Stomach (tissue), 9 donors: ENCODE measurements around the gene FCHO2. TPM values are rescaled to one million over a fixed set of nuclear protein-coding genes. Genes with fewer than 3 reads are reported as not detected.

ENCODE experiments used
- DNase-seq, 2 donors: peaks; one replicate each; pipeline versions ENCODE4 v3.0.0 to v3.0.0-alpha.2; 2013 to 2019
- H3K27ac ChIP-seq, 5 donors: fragments of 200-600 bp in 4 of 5; sonication (generic) in 4 of 5; one replicate each; pipeline ENCODE4 v1.5.1; 2013 to 2019; ENCODE audit warnings: mild to moderate bottlenecking in 1 of 5, moderate library complexity in 1 of 5
- H3K27me3 ChIP-seq, 3 donors: fragments of 200-600 bp; sonication (generic); one replicate each; pipeline ENCODE4 v1.5.1; 2017 to 2019; ENCODE audit warnings: mixed run types in 1 of 3
- H3K36me3 ChIP-seq, 4 donors: fragments of 200-600 bp; sonication (generic); 1 replicate in 3 of 4; 2 replicates in 1 of 4; pipeline ENCODE4 v1.5.1; 2016 to 2019
- H3K4me1 ChIP-seq, 4 donors: fragments of 200-600 bp; sonication (generic); one replicate each; pipeline ENCODE4 v1.5.1; 2016 to 2019
- H3K4me3 ChIP-seq, 4 donors: fragments of 200-600 bp; sonication (generic) in 3 of 4; one replicate each; pipeline ENCODE4 v1.5.1; 2016 to 2019; ENCODE audit warnings: mild to moderate bottlenecking in 1 of 4
- H3K9me3 ChIP-seq, 4 donors: fragments of 200-600 bp; sonication (generic); one replicate each; pipeline ENCODE4 v1.5.1; 2016 to 2019
- CTCF ChIP-seq, 7 experiments: fragments of 450-650 bp in 4 of 7; fragments of 200-600 bp in 3 of 7; sonication (generic) in 3 of 7; IDR thresholded peaks; one replicate each; pipeline ENCODE4 v1.5.1; 2016 to 2019; ENCODE audit warnings: antibody characterized with exemption in 7 of 7, control low read depth in 2 of 7, mild to moderate bottlenecking in 1 of 7
- EP300 ChIP-seq: sonication (generic); formaldehyde crosslinking; IDR thresholded peaks from one replicate; pipeline ENCODE4 v1.6.1; 2017; ENCODE audit warnings: antibody characterized with exemption
- POLR2A ChIP-seq, 4 donors: fragments of 450-650 bp; IDR thresholded peaks; one replicate each; pipeline ENCODE4 v1.6.1; 2016; ENCODE audit warnings: antibody characterized with exemption in 4 of 4, control low read depth in 2 of 4, mild to moderate bottlenecking in 1 of 4, moderate library complexity in 1 of 4
- POLR2AphosphoS5 ChIP-seq, 3 donors: sonication (generic); formaldehyde crosslinking; IDR thresholded peaks; one replicate each; pipeline ENCODE4 v1.6.1; 2016; ENCODE audit warnings: antibody characterized with exemption in 3 of 3
- WGBS, 5 donors: extraction: QIAGEN DNeasy Blood & Tissue Kit in 3 of 5; methylation state at CpG; one replicate each; pipeline versions ENCODE4 v1.1.5 to v1.1.7; 2013 to 2018; 5-methylcytosine and 5-hydroxymethylcytosine counted together
- intact Hi-C: fragments of 100-400 bp; cut with DNase I; formaldehyde crosslinking; loops from one replicate; pipeline ENCODE4 v1.15.1; 2023; ENCODE audit warnings: low total_unique reads
- polyA plus RNA-seq, 3 donors: library from polyadenylated mRNA; stranded (reverse); fragments of 200-250 nt; gene quantifications; one replicate each; pipeline ENCODE4 v1.2.3, GENCODE V29; 2013
- total RNA-seq, 5 donors: library from RNA; depleted of rRNA; stranded (reverse); fragments of >200 nt; gene quantifications; one replicate each; pipeline versions ENCODE4 v1.1.0 to v1.2.3, GENCODE V29; 2014 to 2016
- donor health status: healthy with polysubstance abuse.
- donor health status: Bipolar disorder and iron deficiency.
- donor health status: healthy.

Gene FCHO2
- total and polyA plus RNA-seq, 8 donors = 6.9 to 46.1 (median 13.8) TPM

GRCh38 chr5:72988769-72989168 is 32.9 kb downstream of the FCHO2 start:
- 35 to 72% (median 62%) methylated on average over 1 of the region's 1 CpG for WGBS, 5 donors
- Histone ChIP-seq H3K36me3 (peaks cover 15 to 32% (median 23%) of the 10 kb centered on the region in 4 donors), H3K27me3 (no peaks in the 10 kb centered on the region), H3K4me3 (no peak overlapping the region), H3K27ac (no peak overlapping the region), H3K4me1 (peaks cover 0 to 6% (median 0%) of the 10 kb centered on the region in 4 donors), H3K9me3 (no peaks in the 10 kb centered on the region)
- intact Hi-C loops = no loop called here
- peak in 1 of 2 donors; percentile 2 for DNase-seq
- TF ChIP-seq CTCF (IDR thresholded peaks at IDR 0.05) (no peak), POLR2AphosphoS5 (IDR thresholded peaks at IDR 0.05) (no peak), EP300 (no peak), POLR2A (IDR thresholded peaks at IDR 0.05) (no peak)

- DNase-seq = no peak
- H3K4me3 ChIP-seq = no peak overlapping the region
- H3K36me3 ChIP-seq = peaks cover 15 to 36% (median 28%) of the 10 kb centered on the region in 4 donors
- H3K9me3 ChIP-seq = peaks cover 0 to 6% (median 0%) of the 10 kb centered on the region in 4 donors
- intact Hi-C loops = no loop called here
- peaks cover 0 to 6% (median 0%) of the 10 kb centered on the region in 4 donors for H3K4me1 ChIP-seq
- no peak overlapping the region for H3K27ac ChIP-seq
- H3K27me3 ChIP-seq = no peaks in the 10 kb centered on the region
- TF ChIP-seq POLR2AphosphoS5 (IDR thresholded peaks at IDR 0.05) (no peak), CTCF (IDR thresholded peaks at IDR 0.05) (no peak), EP300 (no peak), POLR2A (IDR thresholded peaks at IDR 0.05) (no peak)
These were observed 35.6 kb downstream of the FCHO2 start for GRCh38 chr5:72991394-72991793.

- no peaks in the 10 kb centered on the region for H3K27me3 ChIP-seq
- H3K4me3 ChIP-seq = no peak overlapping the region
- H3K27ac ChIP-seq = no peak overlapping the region
- intact Hi-C loops = no loop called here
- no peak for DNase-seq
- TF ChIP-seq EP300 (no peak), POLR2A (IDR thresholded peaks at IDR 0.05) (no peak), CTCF (IDR thresholded peaks at IDR 0.05) (no peak)
- 90 to 100% (median 96%) methylated on average over 1 of the region's 1 CpG for WGBS, 5 donors
- H3K9me3 ChIP-seq = peaks cover 0 to 6% (median 0%) of the 10 kb centered on the region in 4 donors
- no peaks in the 10 kb centered on the region for H3K4me1 ChIP-seq
- peaks cover 22 to 59% (median 45%) of the 10 kb centered on the region in 4 donors for H3K36me3 ChIP-seq
These were observed 38.7 kb downstream of the FCHO2 start for GRCh38 chr5:72994578-72994977.

- intact Hi-C loops = no loop called here
- peaks cover 11 to 52% (median 33%) of the 10 kb centered on the region in 4 donors for H3K36me3 ChIP-seq
- H3K27me3 ChIP-seq = no peaks in the 10 kb centered on the region
- WGBS, 5 donors = 94 to 98% (median 96%) methylated on average over 19 to 28 of the region's 28 CpGs
- H3K4me1 ChIP-seq = no peaks in the 10 kb centered on the region
- H3K4me3 ChIP-seq = no peak overlapping the region
- H3K9me3 ChIP-seq = peaks cover 0 to 6% (median 0%) of the 10 kb centered on the region in 4 donors
- no peak for TF ChIP-seq EP300
- TF ChIP-seq CTCF (IDR thresholded peaks at IDR 0.05) = no peak
- no peak for TF ChIP-seq POLR2A (IDR thresholded peaks at IDR 0.05)
- TF ChIP-seq POLR2AphosphoS5 (IDR thresholded peaks at IDR 0.05) = no peak
- no peak for DNase-seq
- H3K27ac ChIP-seq = no peak overlapping the region
These were observed 40.8 kb downstream of the FCHO2 start for GRCh38 chr5:72996632-72997031.
